GM21723 (cell line): ENCODE results near the gene C6.
"Not testable (repeated sequence)": the region's sequence is repeated elsewhere in the genome, so short reads cannot be mapped to it uniquely, and the experiment has no call there.

Experiments
- ATAC-seq: cut with Tn5 transposase; IDR thresholded peaks from one replicate; pipeline ENCODE4 v1.9.1; 2021; ENCODE audit warnings: mild to moderate bottlenecking, moderate library complexity; ENCODE audit not compliant: unreplicated experiment

The C6 gene

GRCh38 chr5:41213340-41213739 is at the start of gene C6:
Gene C6 (minus strand): TSS chr5:41213532. CDS start chr5:41203230, 10,302 bp downstream.
- no peak for ATAC-seq

GRCh38 chr5:41256400-41256799 is 43.1 kb upstream of the C6 start:
- ATAC-seq = no peak

- ATAC-seq = no peak
These were observed 39.8 kb upstream of the C6 start for GRCh38 chr5:41253109-41253508.

- no peak for ATAC-seq
These were observed 38.7 kb upstream of the C6 start for GRCh38 chr5:41252036-41252435.

- ATAC-seq = no peak
These were observed 37.1 kb upstream of the C6 start for GRCh38 chr5:41250351-41250987.

- no peak for ATAC-seq
These were observed 33.8 kb upstream of the C6 start for GRCh38 chr5:41247135-41247534.

- ATAC-seq = no peak
These were observed 33.0 kb upstream of the C6 start for GRCh38 chr5:41246376-41246775.

GRCh38 chr5:41243558-41243957 is 30.2 kb upstream of the C6 start:
- no peak for ATAC-seq

- no peak for ATAC-seq
These were observed 27.7 kb upstream of the C6 start for GRCh38 chr5:41240985-41241384.

- ATAC-seq = no peak
These were observed 27.1 kb upstream of the C6 start for GRCh38 chr5:41240390-41240789.

GRCh38 chr5:41234475-41234874 is 21.1 kb upstream of the C6 start:
- ATAC-seq = no peak

- no peak for ATAC-seq
These were observed 19.5 kb upstream of the C6 start for GRCh38 chr5:41232797-41233196.

- ATAC-seq = not testable (repeated sequence)
These were observed 16.9 kb upstream of the C6 start for GRCh38 chr5:41230276-41230675.

GRCh38 chr5:41223962-41224361 is 10.6 kb upstream of the C6 start:
- no peak for ATAC-seq

GRCh38 chr5:41219658-41220269 is 6.4 kb upstream of the C6 start:
- ATAC-seq = no peak

- ATAC-seq = no peak
These were observed 5.8 kb upstream of the C6 start for GRCh38 chr5:41218929-41219657.

GRCh38 chr5:41214182-41214581 is 850 bp upstream of the C6 start:
- no peak for ATAC-seq

GRCh38 chr5:41212935-41213334 is 397 bp downstream of the C6 start:
- no peak for ATAC-seq

- ATAC-seq = no peak
These were observed 1.9 kb downstream of the C6 start for GRCh38 chr5:41211417-41211816.

GRCh38 chr5:41205475-41205874 is 7.9 kb downstream of the C6 start:
- not testable (repeated sequence) for ATAC-seq

- no peak for ATAC-seq
These were observed 10.3 kb downstream of the C6 start for GRCh38 chr5:41203033-41203432.

GRCh38 chr5:41201082-41201772 is 12.1 kb downstream of the C6 start:
- ATAC-seq = no peak
